Fibroblast of skin of abdomen (primary cell): ENCODE results near the gene ARHGEF2.
A peak's percentile ranks its signal among the peaks of the same experiment; 100 is the strongest.

Experiments used
- DNase-seq: peaks from one replicate; pipeline ENCODE4 v3.0.0-alpha.2; 2013

ARHGEF2 gene

GRCh38 chr1:155971910-155972809 lies 6.2 kb downstream of the ARHGEF2 start:
- DNase-seq: no peak

- DNase-seq: peak; percentile 70
Observed at GRCh38 chr1:155970531-155971167, 7.7 kb downstream of the ARHGEF2 start.

- DNase-seq: no peak
Observed at GRCh38 chr1:155969377-155969791, 9.0 kb downstream of the ARHGEF2 start.

GRCh38 chr1:155968670-155969069 lies 9.7 kb downstream of the ARHGEF2 start:
- peak; percentile 81 for DNase-seq

- DNase-seq: no peak
Observed at GRCh38 chr1:155968051-155968400, 10.3 kb downstream of the ARHGEF2 start.

- DNase-seq: no peak
Observed at GRCh38 chr1:155967341-155968050, 10.9 kb downstream of the ARHGEF2 start.

- DNase-seq: no peak
Observed at GRCh38 chr1:155966750-155967149, 11.6 kb downstream of the ARHGEF2 start.

- no peak for DNase-seq
Observed at GRCh38 chr1:155966135-155966534, 12.2 kb downstream of the ARHGEF2 start.

GRCh38 chr1:155964193-155964592 lies 14.2 kb downstream of the ARHGEF2 start:
- DNase-seq: no peak

GRCh38 chr1:155962599-155963211 lies 15.6 kb downstream of the ARHGEF2 start:
- no peak for DNase-seq

GRCh38 chr1:155961937-155962336 lies 16.4 kb downstream of the ARHGEF2 start:
- peak; percentile 84 for DNase-seq

- no peak for DNase-seq
Observed at GRCh38 chr1:155960081-155960745, 18.1 kb downstream of the ARHGEF2 start.

GRCh38 chr1:155957411-155957915 lies 20.9 kb downstream of the ARHGEF2 start:
- no peak for DNase-seq

- no peak for DNase-seq
Observed at GRCh38 chr1:155954645-155955044, 23.7 kb downstream of the ARHGEF2 start.

GRCh38 chr1:155952505-155952890 lies 25.8 kb downstream of the ARHGEF2 start:
- DNase-seq: no peak

GRCh38 chr1:155951753-155952504 lies 26.4 kb downstream of the ARHGEF2 start:
- DNase-seq: no peak

- no peak for DNase-seq
Observed at GRCh38 chr1:155950829-155951228, 27.5 kb downstream of the ARHGEF2 start.

- DNase-seq: no peak
Observed at GRCh38 chr1:155947741-155948140, 30.6 kb downstream of the ARHGEF2 start.

- DNase-seq: no peak
Observed at GRCh38 chr1:155947292-155947691, 31.1 kb downstream of the ARHGEF2 start.

GRCh38 chr1:155946633-155947219 lies 31.6 kb downstream of the ARHGEF2 start:
- DNase-seq: no peak

- DNase-seq: no peak
Observed at GRCh38 chr1:155944444-155944799, 33.9 kb downstream of the ARHGEF2 start.
